ENCODE measurements around the gene ZGLP1. TPM values are rescaled to one million over a fixed set of nuclear protein-coding genes. Genes with fewer than 3 reads are reported as not detected.

The ZGLP1 gene
- polyA plus RNA-seq, 1 donor = 5.0 TPM

- DNase-seq = no peak
These were observed 18.2 kb upstream of the ZGLP1 start for GRCh38 chr19:10327793-10328192.

GRCh38 chr19:10325732-10326131 lies 16.1 kb upstream of the ZGLP1 start:
- no peak for DNase-seq

- no peak for DNase-seq
These were observed 12.5 kb upstream of the ZGLP1 start for GRCh38 chr19:10321874-10322835.

- DNase-seq = no peak
These were observed 11.8 kb upstream of the ZGLP1 start for GRCh38 chr19:10321417-10321797.

- DNase-seq = no peak
These were observed 11.2 kb upstream of the ZGLP1 start for GRCh38 chr19:10320602-10321416.

GRCh38 chr19:10318807-10319682 lies 9.4 kb upstream of the ZGLP1 start:
- DNase-seq = no peak

GRCh38 chr19:10317857-10318462 lies 8.3 kb upstream of the ZGLP1 start:
- no peak for DNase-seq

GRCh38 chr19:10317045-10317856 lies 7.6 kb upstream of the ZGLP1 start:
- DNase-seq = no peak

- no peak for DNase-seq
These were observed 6.8 kb upstream of the ZGLP1 start for GRCh38 chr19:10316229-10317044.

GRCh38 chr19:10315335-10316214 lies 6.0 kb upstream of the ZGLP1 start, which contains the start of gene FDX2:
FDX2 (minus strand) TSS chr19:10316015; CDS start chr19:10315996, 19 bp downstream.
- DNase-seq = peak; percentile 88

- DNase-seq = no peak
These were observed 3.3 kb downstream of the ZGLP1 start for GRCh38 chr19:10306327-10306726.

- no peak for DNase-seq
These were observed 4.3 kb downstream of the ZGLP1 start for GRCh38 chr19:10305139-10305806.

- no peak for DNase-seq
These were observed 9.8 kb downstream of the ZGLP1 start for GRCh38 chr19:10299545-10300458.

- DNase-seq = no peak
These were observed 13.6 kb downstream of the ZGLP1 start for GRCh38 chr19:10295847-10296591.

GRCh38 chr19:10295305-10295846 lies 14.2 kb downstream of the ZGLP1 start:
- no peak for DNase-seq

GRCh38 chr19:10294368-10294697 lies 15.3 kb downstream of the ZGLP1 start:
- DNase-seq = no peak
